GM12892 (cell line): ENCODE measurements around the gene GRN.
A peak's percentile ranks its signal among the peaks of the same experiment; 100 is the strongest.

ENCODE experiments used
- DNase-seq: peaks from one replicate; pipeline ENCODE4 v3.0.0; 2011; ENCODE audit not compliant: insufficient read length
- FAIRE-seq: peaks from 2 replicates; lab custom pipeline; 2011; peaks lifted over from hg19 to GRCh38; lab: Jason Lieb, UNC
- POLR2A ChIP-seq: IDR thresholded peaks from 2 replicates; pipeline ENCODE4 v1.6.1; 2011; ENCODE audit warnings: low read depth, low read length, control low read depth
- POLR2AphosphoS5 ChIP-seq: IDR thresholded peaks from 2 replicates; pipeline ENCODE4 v1.6.1; 2011; ENCODE audit warnings: low read depth, low read length, control low read depth
- TAF1 ChIP-seq: IDR thresholded peaks from 2 replicates; pipeline ENCODE4 v1.6.1; 2011; ENCODE audit warnings: low read depth, mild to moderate bottlenecking, control low read depth, low read length, borderline replicate concordance

GRN gene

GRCh38 chr17:44349553-44350070 lies 4.5 kb downstream of the GRN start:
- FAIRE-seq (no peak), DNase-seq (no peak)
- TF ChIP-seq TAF1: no peak
- TF ChIP-seq POLR2A: no peak
- TF ChIP-seq POLR2AphosphoS5: no peak

GRCh38 chr17:44350733-44351226 lies 5.7 kb downstream of the GRN start:
- DNase-seq (peak; percentile 89), FAIRE-seq (peak; percentile 90)
- no peak for TF ChIP-seq TAF1
- TF ChIP-seq POLR2A: no peak
- no peak for TF ChIP-seq POLR2AphosphoS5

DNA sequence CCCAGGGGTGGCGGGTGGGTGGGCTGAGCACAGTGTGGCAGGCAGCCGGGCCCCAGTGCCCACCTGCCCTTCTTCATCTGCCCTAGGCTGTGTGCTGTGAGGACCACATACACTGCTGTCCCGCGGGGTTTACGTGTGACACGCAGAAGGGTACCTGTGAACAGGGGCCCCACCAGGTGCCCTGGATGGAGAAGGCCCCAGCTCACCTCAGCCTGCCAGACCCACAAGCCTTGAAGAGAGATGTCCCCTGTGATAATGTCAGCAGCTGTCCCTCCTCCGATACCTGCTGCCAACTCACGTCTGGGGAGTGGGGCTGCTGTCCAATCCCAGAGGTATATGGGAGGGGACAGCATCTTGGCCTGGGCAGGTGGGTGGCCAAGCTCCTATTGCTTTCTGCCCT lies 6.4 kb downstream of the GRN start:
- no peak for FAIRE-seq
- no peak for TF ChIP-seq POLR2A
- no peak for TF ChIP-seq TAF1
- no peak for TF ChIP-seq POLR2AphosphoS5
- DNase-seq: no peak

DNA sequence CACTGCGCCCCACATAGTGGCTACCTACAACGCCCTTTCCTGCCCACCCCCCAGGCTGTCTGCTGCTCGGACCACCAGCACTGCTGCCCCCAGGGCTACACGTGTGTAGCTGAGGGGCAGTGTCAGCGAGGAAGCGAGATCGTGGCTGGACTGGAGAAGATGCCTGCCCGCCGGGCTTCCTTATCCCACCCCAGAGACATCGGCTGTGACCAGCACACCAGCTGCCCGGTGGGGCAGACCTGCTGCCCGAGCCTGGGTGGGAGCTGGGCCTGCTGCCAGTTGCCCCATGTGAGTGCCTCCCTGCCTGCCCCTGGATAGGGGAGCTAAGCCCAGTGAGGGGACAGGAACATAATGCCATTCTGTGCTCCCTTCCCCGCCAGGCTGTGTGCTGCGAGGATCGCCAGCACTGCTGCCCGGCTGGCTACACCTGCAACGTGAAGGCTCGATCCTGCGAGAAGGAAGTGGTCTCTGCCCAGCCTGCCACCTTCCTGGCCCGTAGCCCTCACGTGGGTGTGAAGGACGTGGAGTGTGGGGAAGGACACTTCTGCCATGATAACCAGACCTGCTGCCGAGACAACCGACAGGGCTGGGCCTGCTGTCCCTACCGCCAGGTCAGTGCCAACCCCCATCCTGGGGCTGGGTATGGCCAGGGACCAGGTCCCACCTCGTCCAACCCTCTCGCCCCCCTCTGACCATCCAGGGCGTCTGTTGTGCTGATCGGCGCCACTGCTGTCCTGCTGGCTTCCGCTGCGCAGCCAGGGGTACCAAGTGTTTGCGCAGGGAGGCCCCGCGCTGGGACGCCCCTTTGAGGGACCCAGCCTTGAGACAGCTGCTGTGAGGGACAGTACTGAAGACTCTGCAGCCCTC lies 7.1 kb downstream of the GRN start:
- DNase-seq (no peak), FAIRE-seq (no peak)
- TF ChIP-seq TAF1 (no peak), POLR2AphosphoS5 (0 out of 2 replicates have a peak, but pooled peaks have one; percentile 4), POLR2A (no peak)

GRCh38 chr17:44352828-44353671 lies 7.9 kb downstream of the GRN start:
- TF ChIP-seq POLR2AphosphoS5: no peak
- TF ChIP-seq POLR2A: no peak; the same call in 1 of the 2 replicates
- no peak for TF ChIP-seq TAF1
- no peak for DNase-seq
- no peak for FAIRE-seq

GRCh38 chr17:44353672-44354331 lies 8.7 kb downstream of the GRN start:
- TF ChIP-seq POLR2A (no peak), TAF1 (no peak)
- DNase-seq (no peak), FAIRE-seq (no peak)

DNA sequence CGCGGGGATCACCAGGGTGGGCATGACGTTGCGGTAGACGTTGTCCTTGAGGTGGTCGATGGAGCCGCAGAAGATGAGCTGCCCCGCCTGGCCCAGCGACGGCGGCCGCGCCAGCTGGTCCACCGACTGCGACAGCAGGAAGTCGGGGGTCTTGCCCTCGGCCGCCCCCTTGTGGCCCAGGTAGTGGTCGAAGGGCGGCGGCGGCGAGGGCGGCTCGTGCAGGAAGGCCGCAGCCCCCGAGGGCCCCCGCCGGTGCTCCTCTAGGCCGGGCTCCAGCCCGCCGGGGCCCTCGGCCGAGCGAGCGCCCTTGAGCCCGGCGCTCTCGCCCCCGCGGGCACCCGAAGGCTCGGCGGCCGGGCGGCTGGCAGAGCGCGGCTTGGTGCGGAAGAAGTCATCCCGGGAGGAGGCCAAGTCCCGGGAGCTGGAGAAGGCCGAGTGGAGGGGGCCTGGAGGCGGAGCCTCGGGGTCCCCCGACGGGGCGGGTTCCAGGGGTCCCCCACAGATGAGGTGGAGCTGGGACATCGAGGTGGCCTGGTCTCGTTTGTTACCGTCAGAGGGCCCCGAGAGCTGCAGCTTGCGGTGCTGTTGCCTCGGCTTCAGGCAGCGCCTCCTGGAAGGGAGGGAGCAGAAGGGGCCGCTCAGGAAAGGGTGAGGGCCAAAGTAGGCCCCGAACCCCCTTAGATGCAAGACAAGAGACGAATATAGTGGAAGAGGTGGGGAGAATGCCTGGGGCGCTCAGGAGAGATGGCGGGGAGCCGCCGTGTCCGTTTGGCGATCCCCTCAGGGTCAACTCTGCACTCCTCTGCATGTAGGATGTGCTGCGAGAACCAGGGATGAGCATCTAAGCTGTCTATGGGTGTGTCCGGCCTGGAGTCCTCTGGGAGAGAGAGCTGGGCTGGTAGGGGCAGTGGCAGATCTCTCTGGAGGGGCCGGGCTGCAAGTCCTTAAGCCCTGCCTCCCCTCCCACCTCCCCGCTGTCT lies 9.8 kb downstream of the GRN start:
- TF ChIP-seq TAF1: no peak
- no peak for TF ChIP-seq POLR2AphosphoS5
- no peak for TF ChIP-seq POLR2A
- DNase-seq (no peak), FAIRE-seq (no peak)

- DNase-seq (no peak), FAIRE-seq (no peak)
- TF ChIP-seq POLR2A: no peak
- TF ChIP-seq POLR2AphosphoS5: no peak
- no peak for TF ChIP-seq TAF1
Observed at GRCh38 chr17:44355642-44356099, 10.6 kb downstream of the GRN start.

GRCh38 chr17:44356241-44356640 lies 11.1 kb downstream of the GRN start:
- FAIRE-seq (no peak), DNase-seq (no peak)
- TF ChIP-seq POLR2A (no peak), TAF1 (no peak), POLR2AphosphoS5 (no peak)

DNA sequence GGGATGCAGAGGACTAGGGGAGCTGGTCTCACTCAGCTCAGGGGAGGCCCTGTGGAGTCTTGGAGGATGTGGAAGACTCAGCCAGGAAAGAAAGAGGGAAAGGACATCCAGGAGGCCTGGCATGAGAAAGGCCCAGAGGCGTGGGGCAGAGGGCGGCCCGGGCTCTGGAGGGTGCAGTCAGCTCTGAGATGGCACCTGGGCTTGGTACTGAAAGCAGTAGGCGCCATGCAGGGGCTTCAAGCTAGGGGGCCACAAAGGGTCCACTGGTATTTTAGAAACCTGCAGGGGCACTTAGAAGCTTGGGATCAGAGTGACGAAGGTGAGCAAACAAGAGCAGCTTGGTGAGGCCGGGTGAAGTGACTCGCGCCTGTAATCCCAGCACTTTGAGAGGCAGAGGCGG lies 13.0 kb downstream of the GRN start:
- TF ChIP-seq POLR2A (no peak), TAF1 (no peak), POLR2AphosphoS5 (no peak)
- FAIRE-seq: no peak
- no peak for DNase-seq
